ENCODE data around the gene RHBDL3.

RHBDL3 gene

GRCh38 chr17:32266389-32267301, 1.0 kb downstream of the RHBDL3 start:
- DNase-seq (ENCODE audit: low spot score), result no peak

- no peak for DNase-seq (ENCODE audit: low spot score)
Observed at GRCh38 chr17:32267690-32268205, 2.1 kb downstream of the RHBDL3 start.

- DNase-seq (ENCODE audit: low spot score), result no peak
Observed at GRCh38 chr17:32268734-32269288, 3.2 kb downstream of the RHBDL3 start.

- no peak for DNase-seq (ENCODE audit: low spot score)
Observed at GRCh38 chr17:32269377-32269776, 3.7 kb downstream of the RHBDL3 start.

GRCh38 chr17:32271844-32272243, 6.2 kb downstream of the RHBDL3 start:
- DNase-seq (ENCODE audit: low spot score), result no peak

- no peak for DNase-seq (ENCODE audit: low spot score)
Observed at GRCh38 chr17:32274101-32274500, 8.5 kb downstream of the RHBDL3 start.

- no peak for DNase-seq (ENCODE audit: low spot score)
Observed at GRCh38 chr17:32274643-32275042, 9.0 kb downstream of the RHBDL3 start.

GRCh38 chr17:32275060-32276042, 9.7 kb downstream of the RHBDL3 start:
- peak; percentile 76 for DNase-seq (ENCODE audit: low spot score)

GRCh38 chr17:32276171-32276601, 10.6 kb downstream of the RHBDL3 start:
- DNase-seq (ENCODE audit: low spot score), result no peak

- DNase-seq (ENCODE audit: low spot score), result no peak
Observed at GRCh38 chr17:32277284-32277683, 11.7 kb downstream of the RHBDL3 start.

GRCh38 chr17:32278815-32279214, 13.2 kb downstream of the RHBDL3 start:
- DNase-seq (ENCODE audit: low spot score), result no peak

GRCh38 chr17:32279891-32280716, 14.5 kb downstream of the RHBDL3 start:
- DNase-seq (ENCODE audit: low spot score), result no peak

- no peak for DNase-seq (ENCODE audit: low spot score)
Observed at GRCh38 chr17:32281011-32281451, 15.4 kb downstream of the RHBDL3 start.

GRCh38 chr17:32283745-32284201, 18.1 kb downstream of the RHBDL3 start:
- peak; percentile 50 for DNase-seq (ENCODE audit: low spot score)

GRCh38 chr17:32285306-32285705, 19.7 kb downstream of the RHBDL3 start:
- DNase-seq (ENCODE audit: low spot score), result no peak

- DNase-seq (ENCODE audit: low spot score), result no peak
Observed at GRCh38 chr17:32285746-32286517, 20.3 kb downstream of the RHBDL3 start.

GRCh38 chr17:32286518-32286900, 20.9 kb downstream of the RHBDL3 start:
- no peak for DNase-seq (ENCODE audit: low spot score)

- no peak for DNase-seq (ENCODE audit: low spot score)
Observed at GRCh38 chr17:32287804-32288511, 22.3 kb downstream of the RHBDL3 start.

- peak; percentile 63 for DNase-seq (ENCODE audit: low spot score)
Observed at GRCh38 chr17:32288615-32289014, 23.0 kb downstream of the RHBDL3 start.
